Measurements from ENCODE around the gene CENPVL2. TPM values are rescaled to one million over a fixed set of nuclear protein-coding genes. Genes with fewer than 3 reads are reported as not detected.

The CENPVL2 gene
- total RNA-seq = not detected in 2 replicates

DNA sequence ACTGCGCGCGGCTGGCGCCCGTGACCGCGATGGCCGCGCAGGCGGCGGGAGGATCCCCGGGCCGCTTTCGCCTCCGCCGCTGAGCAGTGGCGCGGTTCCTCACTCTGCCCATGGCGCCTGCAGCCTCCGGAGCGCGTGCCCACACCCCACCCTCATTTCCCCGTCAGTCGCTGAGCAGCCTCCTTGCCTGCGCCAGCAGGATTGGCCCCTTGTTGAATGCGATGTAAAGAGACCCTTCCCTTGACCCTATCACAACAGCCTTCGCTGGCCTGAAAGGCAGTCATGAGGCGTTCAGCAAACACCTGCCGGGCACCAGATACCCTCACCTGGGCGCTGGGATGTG, at the start of gene CENPVL2:
TSS of gene CENPVL2 (minus strand) at position 112 of the 343 bp plus-strand sequence. CDS start at position 112, 0 bp downstream.

DNA sequence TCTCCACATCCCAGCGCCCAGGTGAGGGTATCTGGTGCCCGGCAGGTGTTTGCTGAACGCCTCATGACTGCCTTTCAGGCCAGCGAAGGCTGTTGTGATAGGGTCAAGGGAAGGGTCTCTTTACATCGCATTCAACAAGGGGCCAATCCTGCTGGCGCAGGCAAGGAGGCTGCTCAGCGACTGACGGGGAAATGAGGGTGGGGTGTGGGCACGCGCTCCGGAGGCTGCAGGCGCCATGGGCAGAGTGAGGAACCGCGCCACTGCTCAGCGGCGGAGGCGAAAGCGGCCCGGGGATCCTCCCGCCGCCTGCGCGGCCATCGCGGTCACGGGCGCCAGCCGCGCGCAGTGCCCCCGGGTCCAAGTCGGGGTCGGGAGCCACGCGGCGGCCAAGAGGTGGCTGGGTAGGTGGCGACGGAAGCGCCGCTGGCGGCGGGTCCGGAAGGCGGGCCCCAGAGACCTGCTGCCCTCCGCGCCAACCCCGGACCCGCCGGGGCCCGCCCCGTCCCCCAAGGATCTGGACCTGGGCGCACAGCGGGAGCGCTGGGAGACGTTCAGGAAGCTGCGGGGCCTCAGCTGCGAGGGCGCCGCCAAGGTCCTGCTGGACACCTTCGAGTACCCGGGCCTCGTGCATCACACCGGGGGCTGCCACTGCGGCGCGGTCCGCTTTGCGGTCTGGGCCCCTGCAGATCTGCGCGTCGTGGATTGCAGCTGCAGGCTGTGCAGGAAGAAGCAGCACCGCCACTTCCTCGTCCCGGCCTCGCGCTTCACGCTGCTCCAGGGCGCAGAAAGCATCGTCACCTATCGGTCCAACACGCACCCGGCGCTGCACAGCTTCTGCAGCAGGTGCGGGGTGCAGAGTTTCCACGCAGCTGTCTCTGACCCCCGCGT, 27.9 kb upstream of the CENPVL2 start, which contains the start of gene CENPVL1:
TSS of gene CENPVL1 (plus strand) at position 236 of the 888 bp plus-strand sequence. CDS start at position 236, 0 bp downstream.

Other genes with a start within 250 kb of the CENPVL2 start
- 5.5 and 8.3 TPM in 2 replicates for gene NUDT11, start 186.2 kb downstream of the CENPVL2 start, total RNA-seq
- not detected in 2 replicates for gene CENPVL3, start 63.9 kb downstream of the CENPVL2 start, total RNA-seq
- gene CENPVL1, start 27.7 kb upstream of the CENPVL2 start, total RNA-seq = not detected in 2 replicates
- gene GSPT2, start 60.6 kb upstream of the CENPVL2 start, total RNA-seq = 4.5 and 10.0 TPM in 2 replicates
- 352 and 435 TPM in 2 replicates for gene MAGED1, start 210.8 kb upstream of the CENPVL2 start, total RNA-seq